Left forelimb (tissue), 1 donor: ENCODE data around the gene FKBP10.
A peak's percentile ranks its signal among the peaks of the same experiment; 100 is the strongest.

ENCODE experiments used
- DNase-seq: peaks from one replicate; pipeline ENCODE4 v3.0.0-alpha.2; 2018; ENCODE audit warnings: low spot score

FKBP10 gene

DNA sequence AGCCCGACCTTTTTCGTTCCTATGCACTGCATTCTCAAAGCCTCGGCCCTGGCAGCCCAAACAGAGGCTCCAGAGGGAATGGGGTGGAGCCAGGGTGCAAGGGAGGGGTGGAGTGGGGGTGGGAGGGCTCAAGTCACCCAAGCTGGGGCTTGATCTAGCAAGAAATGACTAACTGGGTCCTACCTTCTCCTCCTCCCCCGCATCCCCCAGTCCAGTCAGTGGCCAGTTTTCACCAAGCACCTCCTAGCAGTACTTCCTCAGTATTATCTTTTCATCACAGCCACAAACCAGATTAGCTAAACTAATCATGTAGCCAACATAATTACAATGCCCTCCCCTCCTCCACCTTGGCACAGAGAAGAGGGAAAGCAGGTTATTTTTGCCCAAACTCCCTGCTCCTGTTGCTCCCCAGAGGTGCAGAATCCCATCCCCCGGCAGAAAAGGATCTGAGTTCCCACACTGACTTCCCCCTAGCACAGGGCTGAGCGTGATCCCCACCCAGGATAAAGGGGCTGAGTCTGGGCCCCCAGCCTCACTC lies 28.5 kb upstream of the FKBP10 start:
- no peak for DNase-seq

DNA sequence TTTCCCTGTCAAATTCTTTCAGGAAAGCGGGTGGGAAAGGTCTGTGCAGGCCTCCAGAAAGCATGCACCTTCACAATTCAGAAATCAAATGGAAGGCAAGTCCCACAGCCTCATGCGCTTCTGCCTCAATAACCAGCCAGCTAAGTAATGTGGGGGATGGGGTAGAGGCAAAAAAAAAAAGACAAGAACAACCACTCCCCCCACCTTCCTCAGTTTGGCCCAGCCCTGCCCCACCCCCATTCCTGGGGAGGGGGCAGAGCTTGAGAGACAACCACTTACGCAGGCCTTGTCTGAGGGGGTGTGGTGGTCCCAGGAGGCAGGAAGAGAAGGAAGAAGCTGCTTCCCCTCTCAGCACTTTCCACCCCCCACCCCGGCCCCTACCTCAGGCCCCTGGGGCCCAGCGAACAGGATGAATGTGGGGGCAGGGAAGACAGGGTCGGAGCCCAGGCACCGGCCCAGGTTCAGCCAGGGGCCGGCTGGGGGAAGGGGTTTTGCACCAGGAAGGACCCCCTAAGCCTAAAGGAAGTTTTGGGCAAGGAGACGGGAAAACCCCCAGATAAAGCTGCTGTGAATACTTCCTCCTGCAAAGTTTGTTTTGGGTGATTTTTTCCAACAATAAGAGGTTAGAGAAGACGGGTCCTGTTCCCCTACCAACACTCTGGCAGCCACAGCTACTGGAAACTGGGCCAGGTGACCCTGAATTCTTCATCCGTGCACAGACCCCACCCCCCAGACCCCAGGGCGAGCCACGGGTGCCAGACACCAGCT lies 27.5 kb upstream of the FKBP10 start:
- DNase-seq: no peak

DNA sequence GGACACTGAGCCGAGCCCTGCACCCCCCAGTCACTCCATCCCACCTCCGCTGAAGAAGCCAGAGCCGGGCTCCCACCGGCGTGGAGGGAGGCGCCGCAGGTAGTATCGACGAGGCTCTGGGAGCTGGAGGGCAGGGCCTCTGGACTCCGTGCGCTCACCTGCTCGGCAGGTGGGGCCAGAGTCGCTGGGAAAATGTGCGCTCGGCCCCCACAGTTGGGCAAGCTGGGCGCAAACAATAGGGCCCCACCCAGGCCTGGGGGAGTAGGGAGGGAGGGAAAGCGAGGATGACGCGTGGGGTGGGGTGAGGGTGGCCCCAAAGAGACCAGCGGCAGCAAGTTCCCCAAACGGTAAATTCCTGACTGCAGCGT lies 27.0 kb upstream of the FKBP10 start:
- no peak for DNase-seq

DNA sequence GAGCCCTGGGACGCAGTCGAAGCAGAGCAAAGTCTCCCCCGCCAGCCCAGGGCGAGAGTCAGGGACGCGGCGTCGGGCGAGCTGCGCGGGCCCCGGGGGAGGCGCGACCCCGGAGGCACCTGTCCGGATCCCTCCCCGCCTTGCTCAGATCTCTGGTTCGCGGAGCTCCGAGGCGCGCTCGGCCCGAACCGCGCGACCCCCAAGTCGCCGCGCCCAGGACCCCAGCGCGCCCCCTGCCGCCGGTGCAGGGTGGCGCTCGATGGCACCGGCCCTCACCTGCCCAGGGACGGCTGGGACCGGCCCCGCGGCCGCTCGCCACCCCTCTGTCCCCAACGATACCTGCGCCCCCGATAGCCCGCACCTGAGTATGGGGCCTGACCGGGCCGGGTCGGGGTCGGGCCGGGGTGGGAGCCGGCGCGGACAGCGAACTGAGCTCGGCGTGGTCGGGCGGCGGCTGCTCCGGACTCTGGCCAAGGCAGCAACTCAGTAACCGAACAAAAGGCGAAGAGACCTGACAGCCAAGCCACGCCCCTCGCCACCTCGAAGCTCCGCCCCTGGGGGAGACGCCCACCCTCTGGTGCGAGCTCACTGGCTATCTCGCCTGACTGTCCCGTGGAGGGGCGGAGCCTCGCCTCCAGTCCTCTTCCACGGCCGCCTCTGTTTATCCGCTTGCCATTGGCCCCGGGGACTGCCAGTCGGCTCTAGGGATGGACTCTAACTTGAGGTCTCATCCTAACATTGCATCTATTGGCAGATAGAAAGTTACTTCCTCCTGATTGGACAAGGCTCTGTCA lies 26.4 kb upstream of the FKBP10 start, which contains the start of gene JUP:
Gene JUP (minus strand): TSS at position 485 of the 794 bp plus-strand sequence. CDS start 14,857 bp downstream, outside the sequence.
- peak; percentile 98 for DNase-seq

DNA sequence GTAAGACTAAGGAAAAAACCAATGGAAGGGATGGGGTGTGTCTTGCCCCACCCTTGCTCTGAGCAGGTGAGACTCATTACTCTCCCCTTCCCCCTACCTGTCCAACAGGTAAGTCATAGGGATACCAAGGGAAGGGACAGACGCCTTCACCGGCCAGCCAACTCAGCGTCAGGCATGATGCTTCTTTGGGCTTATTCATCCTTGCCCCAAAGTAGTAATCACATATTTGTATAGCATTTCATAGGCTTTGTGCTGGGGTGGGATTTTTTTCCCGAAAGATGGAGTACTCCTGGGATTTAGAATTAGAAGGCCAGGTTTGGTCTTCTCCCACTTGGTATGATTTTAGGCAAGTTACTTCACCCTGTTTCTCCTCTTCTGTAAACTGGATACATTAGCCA lies 25.8 kb upstream of the FKBP10 start:
- no peak for DNase-seq

DNA sequence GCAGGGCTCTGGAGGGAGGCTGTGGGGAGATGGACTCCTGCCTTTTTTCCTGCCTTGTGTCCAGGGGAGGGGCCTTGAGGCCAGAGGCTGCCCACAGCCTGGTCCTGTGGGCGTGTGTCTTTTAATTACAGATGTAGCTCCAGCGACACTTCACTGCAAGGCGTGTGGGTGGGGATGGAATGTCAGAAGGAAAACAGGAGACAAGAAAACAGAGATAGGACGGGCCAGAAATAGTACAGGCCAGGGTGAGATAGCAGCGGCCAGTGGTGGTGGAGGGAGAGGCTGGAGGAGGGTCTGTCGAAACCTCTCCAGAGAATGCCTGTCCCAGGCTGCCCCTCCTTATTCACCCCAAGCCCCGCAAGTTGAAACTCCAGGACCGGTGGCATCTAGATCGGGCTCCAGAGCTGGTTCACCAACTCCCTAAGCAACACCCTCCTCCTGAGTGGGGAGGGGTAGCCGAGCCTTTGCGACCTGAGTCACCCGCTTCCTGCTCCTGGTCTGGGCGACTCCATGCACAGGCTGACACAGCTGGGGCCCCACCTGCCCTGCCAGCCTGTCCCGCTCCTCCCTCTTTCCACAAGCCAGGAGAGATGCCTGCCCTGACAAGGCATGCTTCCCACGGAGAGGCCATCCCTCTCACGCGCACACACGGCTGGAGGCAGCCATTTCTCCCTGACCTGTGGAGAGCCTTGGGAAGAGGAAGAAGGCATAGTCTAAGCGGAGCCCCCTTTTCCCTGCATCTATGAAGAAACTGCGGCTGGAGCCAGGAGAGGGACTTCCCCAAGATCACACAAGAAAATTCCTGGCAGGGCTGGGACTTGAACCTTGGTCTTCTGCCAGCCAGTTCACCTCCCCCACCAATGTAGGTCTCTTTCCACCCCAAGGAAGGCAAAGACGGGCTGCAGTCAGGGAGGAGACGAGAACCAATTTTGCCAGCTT lies 19.7 kb upstream of the FKBP10 start:
- no peak for DNase-seq

DNA sequence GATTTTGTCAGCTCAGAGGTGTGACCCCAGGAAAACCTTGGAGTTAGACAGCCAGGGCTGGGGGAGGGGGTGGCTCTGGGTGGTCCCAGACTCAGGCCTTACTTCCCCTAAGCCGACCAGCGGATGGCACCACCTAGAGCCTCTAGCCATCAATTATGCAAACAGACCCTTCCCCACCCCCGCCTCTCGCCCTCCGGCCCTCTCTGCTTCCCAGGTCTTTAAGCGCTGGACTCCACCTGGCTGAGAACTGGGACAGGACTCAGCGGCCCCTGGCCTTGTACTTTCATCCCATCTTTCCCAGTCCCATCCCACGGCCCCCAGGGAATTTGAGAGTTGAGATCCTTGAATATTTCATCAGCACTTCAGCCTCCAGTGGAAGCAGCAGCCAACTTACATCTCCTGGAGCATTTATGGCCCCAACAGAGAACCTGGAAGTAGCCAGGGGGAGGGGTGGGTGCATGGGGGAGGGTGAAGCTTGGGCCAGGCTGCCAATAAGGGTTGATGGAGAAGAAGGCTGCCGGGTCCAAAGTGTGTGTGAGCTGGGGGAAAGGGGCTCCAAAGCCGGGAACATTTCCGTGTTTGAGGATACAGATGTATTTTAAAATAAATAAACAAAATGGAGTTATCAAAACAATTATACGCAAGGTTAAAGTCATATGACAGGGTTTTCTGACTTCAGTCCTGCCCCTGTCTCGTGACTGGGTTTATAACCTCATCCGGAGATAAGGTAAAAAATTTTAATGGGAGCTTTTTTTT lies 18.8 kb upstream of the FKBP10 start:
- DNase-seq: no peak

DNA sequence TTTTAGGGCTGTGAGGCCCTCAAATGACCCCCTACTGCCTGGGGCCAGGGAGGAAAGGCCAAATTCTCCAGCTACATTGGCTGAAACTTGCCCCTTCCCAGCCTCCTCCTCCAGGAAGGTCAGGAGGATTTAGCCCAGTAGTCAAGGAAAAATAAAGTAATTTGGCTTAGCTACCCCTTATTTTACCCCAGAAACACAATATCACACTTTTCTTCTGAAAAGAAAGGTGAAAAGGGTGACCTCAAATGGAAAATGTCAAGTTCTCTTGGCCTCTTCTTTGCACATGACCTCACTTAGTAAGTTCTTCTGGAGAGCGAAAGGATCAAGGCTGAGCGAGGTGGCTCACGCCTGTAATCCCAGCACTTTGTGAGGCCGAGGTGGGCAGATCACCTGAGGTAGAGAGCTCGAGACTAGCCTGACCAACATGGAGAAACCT lies 18.2 kb upstream of the FKBP10 start:
- DNase-seq: no peak

DNA sequence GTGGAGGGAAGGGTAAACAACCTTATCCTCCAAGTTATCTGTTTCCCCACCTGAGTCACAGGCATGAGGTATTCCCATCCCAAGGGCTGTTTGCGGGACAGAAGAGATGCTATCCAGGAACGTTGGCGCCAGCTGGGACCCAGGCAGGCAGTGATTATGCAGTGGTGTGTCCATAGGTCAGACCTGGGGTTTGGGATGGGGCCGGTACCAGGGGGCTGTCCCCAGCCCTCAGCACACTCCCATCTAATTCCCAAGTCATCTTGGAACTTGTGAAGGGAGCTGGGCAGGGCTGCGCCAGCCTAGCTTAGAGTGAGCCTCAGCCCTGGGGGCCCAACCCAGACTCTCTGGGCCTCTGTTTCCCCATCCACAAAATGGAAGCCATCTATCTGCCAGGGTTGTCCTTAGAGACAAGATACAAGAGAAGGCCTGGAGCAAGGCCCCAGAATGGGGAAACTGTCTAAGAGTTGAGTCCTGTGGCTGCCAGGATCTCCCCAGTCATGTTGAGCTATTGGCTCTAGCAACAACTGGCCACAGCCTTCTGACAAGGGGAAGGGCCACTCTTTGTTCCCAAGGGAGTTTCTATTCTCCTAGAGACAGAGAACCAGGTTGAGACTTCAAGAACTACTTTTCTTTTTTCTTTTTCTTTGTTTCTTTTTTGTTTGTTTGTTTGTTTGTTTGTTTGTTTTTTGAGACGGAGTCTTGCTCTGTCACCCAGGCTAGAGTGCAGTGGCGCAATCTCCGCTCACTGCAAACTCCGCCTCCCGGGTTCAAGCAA lies 16.5 kb upstream of the FKBP10 start:
- DNase-seq: no peak

DNA sequence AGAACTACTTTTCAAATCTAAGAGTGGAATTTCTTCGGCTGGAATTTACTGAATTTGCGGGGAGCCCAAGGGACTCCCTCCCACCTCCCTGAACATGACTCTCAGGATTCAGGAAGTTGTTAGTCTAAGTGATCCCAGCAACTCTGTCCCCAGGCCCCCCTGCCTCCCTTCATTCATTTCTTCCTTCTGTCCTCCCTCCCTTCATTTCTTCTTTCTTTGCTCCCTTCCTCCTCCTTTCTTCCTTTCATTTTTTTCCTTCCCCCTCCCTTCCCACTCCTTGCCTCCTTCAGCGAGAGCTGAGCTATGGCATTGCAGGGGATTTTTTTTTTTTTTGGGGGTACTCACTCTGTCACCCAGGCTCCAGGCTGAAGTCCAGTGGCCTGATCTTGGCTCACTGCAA lies 15.4 kb upstream of the FKBP10 start:
- DNase-seq: no peak

DNA sequence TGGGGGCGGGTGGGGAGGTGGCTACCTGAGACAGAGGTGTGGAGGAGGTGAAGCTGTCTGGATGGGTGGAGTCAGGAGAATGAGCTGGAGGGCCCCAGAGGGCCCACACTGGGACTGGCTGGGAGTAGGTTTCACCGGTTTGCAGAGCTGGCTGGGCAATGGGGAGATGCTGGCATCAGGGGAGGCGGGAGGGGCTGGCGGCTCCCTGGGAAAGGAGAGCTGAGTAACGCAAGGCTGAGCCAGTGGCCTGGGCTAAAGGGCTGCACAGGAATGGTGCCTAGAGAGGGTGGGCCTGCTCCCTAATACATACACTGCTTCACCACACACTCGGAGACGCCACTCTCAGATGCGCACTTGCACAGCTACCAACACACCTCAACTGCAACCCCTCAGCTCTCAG lies 13.4 kb upstream of the FKBP10 start:
- DNase-seq: no peak

DNA sequence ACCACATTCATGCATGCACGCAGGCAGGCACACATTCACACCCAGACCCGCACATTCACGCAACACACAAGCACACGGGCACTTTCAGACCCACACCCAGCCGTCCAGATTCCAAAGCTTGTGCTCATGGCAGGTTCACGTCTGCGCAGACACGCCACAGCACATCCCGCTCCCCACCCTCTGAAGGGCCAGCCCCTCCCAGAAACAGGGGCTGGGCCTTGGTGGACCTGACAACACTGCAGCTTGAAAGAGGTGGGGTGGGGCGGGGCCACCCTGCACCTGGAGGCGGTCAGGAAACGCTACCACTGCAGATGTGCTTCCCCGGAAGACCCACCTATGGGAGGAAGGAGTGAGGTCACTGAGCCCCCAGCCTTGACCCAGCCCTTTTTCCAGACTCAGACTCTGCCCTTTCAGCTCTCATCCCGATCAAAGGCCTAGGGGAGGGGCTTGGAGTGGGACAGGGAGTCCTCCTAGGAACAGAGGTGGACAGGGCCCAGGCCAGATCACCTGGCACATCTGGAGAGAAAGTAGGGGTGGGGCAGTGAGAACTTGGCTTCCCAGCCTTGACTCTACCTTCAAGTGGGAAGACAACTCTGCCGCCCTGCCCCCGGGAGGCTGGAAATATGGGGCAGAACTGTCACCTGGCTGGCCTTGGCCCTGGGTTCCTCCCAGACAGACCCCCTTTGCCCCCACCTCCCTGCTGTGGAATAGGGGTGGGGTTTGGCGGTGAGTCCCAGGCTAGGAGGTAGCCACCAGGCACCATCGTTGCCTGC lies 12.0 kb upstream of the FKBP10 start:
- DNase-seq: peak; percentile 65

DNA sequence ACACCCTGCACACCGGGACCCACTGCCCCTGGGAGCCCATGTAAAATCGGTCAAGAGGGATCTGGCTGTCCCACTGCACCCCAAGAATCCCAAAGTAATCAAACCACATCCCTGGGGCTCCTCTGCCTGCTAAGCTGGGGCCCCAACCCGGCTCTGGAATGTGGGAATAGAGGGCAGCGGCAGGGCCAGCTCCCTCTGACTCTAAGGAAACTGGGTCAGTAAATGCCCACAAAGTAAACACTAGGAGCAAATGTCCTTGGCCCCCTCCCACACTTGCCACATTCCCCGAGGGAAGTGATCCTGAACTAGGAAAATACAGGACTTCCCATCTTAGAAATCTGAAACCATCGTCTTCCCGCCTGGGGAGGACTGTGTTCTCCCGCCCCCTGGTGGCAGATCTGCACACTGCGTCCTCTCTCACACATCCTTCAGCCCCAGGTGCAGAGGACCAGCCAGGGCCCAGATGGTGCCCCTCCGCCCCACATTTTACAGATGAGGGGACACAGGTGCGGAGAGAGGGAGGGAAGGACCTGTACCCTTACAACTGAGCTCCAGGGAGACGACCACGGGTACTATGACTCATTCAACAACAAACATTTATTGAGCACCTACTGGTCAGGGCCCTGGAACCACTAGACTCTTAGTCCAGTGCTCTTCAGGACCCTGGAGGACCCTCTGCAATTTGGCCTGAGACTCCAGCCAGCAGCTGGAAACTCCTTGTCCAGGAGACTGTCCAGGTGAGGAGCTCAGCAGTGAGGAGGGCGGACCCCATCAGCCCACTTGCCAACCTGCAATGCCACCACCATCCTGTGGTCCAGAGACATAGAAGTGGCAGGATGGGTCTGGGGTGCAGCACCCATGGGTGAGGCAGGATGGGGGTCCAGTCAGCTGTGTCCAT lies 11.2 kb upstream of the FKBP10 start:
- DNase-seq: peak; percentile 88

DNA sequence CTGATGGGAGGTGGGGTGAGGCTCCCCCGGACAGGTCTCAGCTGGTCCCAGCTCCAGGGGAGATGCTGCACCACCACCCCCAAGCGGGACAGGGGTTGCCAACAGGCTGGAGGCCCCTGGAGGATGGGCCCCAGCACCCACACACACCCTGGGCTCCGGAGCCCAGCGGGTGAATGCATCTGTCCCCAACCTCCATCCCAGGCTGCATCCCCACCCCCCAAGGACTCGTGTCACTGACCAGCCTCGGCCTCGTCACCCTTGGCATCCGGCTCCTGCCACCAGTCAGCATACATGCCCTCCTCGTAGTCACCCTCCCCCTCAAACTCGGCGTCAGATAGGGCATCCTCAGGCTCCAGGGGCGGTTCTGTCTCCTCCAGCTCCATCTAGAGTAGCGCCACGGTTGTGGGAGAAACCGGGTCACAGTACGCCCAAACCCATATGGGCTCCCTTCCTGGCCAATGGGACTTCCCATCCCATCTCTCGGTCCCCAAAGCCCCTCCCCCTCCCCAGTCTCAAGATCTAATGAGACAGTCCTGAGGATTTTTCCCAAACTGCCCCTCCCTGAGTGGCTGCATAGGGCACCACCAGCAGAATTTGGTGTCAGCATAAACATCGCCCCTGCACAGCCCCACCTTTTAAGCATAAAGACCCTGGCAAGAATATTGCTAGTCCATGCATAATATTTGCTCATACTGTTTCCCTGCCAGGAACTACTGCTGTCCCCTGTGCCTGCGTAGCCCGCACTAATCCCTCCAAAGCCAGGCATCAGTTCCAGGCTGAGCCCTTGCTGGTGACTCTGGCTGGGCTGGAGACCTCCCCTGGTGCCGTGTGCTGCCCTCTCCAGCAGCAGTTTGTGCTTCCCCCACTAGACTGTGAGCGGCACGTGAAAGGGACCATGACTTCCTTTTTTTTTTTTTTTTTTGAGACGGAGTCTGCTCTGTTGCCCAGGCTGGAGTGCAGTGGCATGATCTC lies 9.5 kb upstream of the FKBP10 start:
- DNase-seq: no peak

DNA sequence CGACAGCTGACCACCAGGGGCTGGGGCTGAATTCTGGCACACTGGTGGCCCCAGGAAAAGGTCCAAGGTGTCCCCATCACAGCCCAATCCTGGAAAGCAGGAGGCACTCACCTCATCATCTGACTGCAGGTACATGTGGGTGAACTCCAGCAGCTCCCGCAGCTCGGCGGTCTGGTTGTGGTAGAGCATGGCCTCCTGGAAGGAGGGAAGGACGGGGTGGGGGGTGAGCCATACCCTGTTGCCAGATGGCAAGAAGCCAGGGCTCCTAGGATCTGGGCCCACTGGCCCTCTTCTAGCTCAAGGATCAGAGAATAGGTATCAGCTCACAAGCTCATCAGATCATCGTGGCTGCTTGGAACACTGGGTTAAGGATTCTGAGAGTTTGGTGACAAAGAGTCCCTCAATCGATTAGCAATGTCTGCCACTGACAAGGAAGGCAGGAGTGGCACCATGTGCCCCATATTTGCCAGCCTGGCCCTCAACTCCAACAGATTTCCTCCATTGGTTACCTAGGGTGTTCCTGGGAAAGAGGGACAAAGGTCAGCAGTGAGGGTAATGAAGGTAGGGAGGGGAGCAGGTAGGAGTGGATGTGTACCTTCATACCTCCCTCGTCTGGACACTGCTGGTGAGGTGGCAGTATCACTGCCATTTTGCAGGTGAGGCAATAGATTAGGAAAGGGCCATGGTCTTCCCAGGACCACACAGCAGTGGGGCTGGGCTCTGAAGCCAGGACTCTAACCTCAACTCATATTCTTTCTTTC lies 5.9 kb upstream of the FKBP10 start:
- DNase-seq: no peak
